Nucleus accumbens (tissue), 56 donors: ENCODE data around the gene TEAD1.

Experiments used
- DNase-seq, 56 donors: peaks; one replicate each; lab custom pipeline; 2025; lab: John Stamatoyannopoulos, UW

Gene TEAD1

GRCh38 chr11:12962306-12962705 is 288.1 kb downstream of the TEAD1 start:
- no peak for DNase-seq

GRCh38 chr11:12963051-12963450 is 288.8 kb downstream of the TEAD1 start:
- peak in 1 of 56 donors; percentile 17 for DNase-seq

- DNase-seq, result peak in 50 of 56 donors; percentile 2 to 78 (median 38)
These were observed 289.7 kb downstream of the TEAD1 start for GRCh38 chr11:12963792-12964536.

GRCh38 chr11:12964650-12965049 is 290.4 kb downstream of the TEAD1 start:
- DNase-seq, result no peak

GRCh38 chr11:12966002-12966401 is 291.8 kb downstream of the TEAD1 start:
- no peak for DNase-seq

- DNase-seq, result no peak
These were observed 293.9 kb downstream of the TEAD1 start for GRCh38 chr11:12968101-12968500.

GRCh38 chr11:12968826-12969225 is 294.6 kb downstream of the TEAD1 start:
- no peak for DNase-seq

- DNase-seq, result no peak
These were observed 297.7 kb downstream of the TEAD1 start for GRCh38 chr11:12971955-12972354.

GRCh38 chr11:12973528-12974181 is 299.4 kb downstream of the TEAD1 start:
- DNase-seq, result peak in 1 of 56 donors; percentile 11

GRCh38 chr11:12975195-12975594 is 301.0 kb downstream of the TEAD1 start:
- DNase-seq, result no peak

GRCh38 chr11:12979928-12980689 is 305.9 kb downstream of the TEAD1 start:
- no peak for DNase-seq

- DNase-seq, result no peak
These were observed 307.7 kb downstream of the TEAD1 start for GRCh38 chr11:12981676-12982522.

- DNase-seq, result peak in 4 of 56 donors; percentile 1 to 10 (median 3)
These were observed 309.1 kb downstream of the TEAD1 start for GRCh38 chr11:12983336-12983735.

- no peak for DNase-seq
These were observed 312.1 kb downstream of the TEAD1 start for GRCh38 chr11:12986194-12986898.

GRCh38 chr11:12989428-12990161 is 315.4 kb downstream of the TEAD1 start:
- DNase-seq, result no peak

- DNase-seq, result no peak
These were observed 315.9 kb downstream of the TEAD1 start for GRCh38 chr11:12990162-12990480.

- no peak for DNase-seq
These were observed 317.2 kb downstream of the TEAD1 start for GRCh38 chr11:12991426-12991825.

GRCh38 chr11:12993626-12994025 is 319.4 kb downstream of the TEAD1 start:
- DNase-seq, result no peak
